Gastroesophageal sphincter (tissue), 3 donors: ENCODE data around the gene GPR37L1.

ENCODE experiments used
- POLR2A ChIP-seq, 2 donors: fragments of 450-650 bp; IDR thresholded peaks; one replicate each; pipeline ENCODE4 v1.6.1; 2017; ENCODE audit warnings: antibody characterized with exemption in 2 of 2, mild to moderate bottlenecking in 2 of 2, moderate library complexity in 1 of 2
- TF ChIP-seq, protein P1 (sequence below), 4 experiments: fragments of 200-600 bp in 2 of 4; fragments of 450-650 bp in 2 of 4; sonication (generic) in 1 of 4; IDR thresholded peaks; one replicate each; pipeline ENCODE4 v1.5.1; 2017 to 2019; ENCODE audit warnings: antibody characterized with exemption in 4 of 4, mild to moderate bottlenecking in 2 of 4, moderate library complexity in 2 of 4

DNA sequence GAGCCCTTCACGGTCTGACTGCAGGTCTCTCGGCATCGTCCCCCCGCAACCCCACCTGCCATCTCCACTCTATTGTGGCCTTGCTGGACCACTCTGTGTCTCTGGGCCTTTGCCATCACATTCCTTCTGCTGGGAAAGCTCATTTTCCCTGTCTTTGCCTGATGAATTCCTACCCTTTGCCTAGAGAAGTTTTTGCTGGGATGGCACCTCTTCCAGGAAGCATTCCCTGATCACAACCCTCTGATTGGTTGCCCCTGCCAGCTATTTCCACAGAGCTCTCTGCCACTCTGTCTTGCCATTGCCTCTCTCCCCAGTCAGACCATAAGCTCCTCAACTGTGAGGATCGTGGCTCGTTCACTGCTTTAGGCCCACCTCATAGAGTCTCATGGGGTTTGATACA lies 28.9 kb upstream of the GPR37L1 start:
- TF ChIP-seq POLR2A (IDR thresholded peaks at IDR 0.05) = no peak
- TF ChIP-seq, protein P1, sequence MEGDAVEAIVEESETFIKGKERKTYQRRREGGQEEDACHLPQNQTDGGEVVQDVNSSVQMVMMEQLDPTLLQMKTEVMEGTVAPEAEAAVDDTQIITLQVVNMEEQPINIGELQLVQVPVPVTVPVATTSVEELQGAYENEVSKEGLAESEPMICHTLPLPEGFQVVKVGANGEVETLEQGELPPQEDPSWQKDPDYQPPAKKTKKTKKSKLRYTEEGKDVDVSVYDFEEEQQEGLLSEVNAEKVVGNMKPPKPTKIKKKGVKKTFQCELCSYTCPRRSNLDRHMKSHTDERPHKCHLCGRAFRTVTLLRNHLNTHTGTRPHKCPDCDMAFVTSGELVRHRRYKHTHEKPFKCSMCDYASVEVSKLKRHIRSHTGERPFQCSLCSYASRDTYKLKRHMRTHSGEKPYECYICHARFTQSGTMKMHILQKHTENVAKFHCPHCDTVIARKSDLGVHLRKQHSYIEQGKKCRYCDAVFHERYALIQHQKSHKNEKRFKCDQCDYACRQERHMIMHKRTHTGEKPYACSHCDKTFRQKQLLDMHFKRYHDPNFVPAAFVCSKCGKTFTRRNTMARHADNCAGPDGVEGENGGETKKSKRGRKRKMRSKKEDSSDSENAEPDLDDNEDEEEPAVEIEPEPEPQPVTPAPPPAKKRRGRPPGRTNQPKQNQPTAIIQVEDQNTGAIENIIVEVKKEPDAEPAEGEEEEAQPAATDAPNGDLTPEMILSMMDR (IDR thresholded peaks at IDR 0.05) = no peak
